Measurements from ENCODE around the gene RHOH. TPM values are rescaled to one million over a fixed set of nuclear protein-coding genes. Genes with fewer than 3 reads are reported as not detected.

RHOH gene
- total and polyA plus RNA-seq, 2 of the 13 experiments (the other 11 are each of a cell fraction or from before 2014, with no cell fraction given), result 0.57 TPM; not detected in 1

- DNase-seq (ENCODE audit: low spot score) (no peak), FAIRE-seq (no peak), ATAC-seq (no peak)
- Histone ChIP-seq H3K36me3 (replicated peaks in 1 of 2; ENCODE audit: control insufficient read depth in 1 of 2, insufficient read depth in 2 of 2, low read length in 2 of 2) (no peaks in the 10 kb centered on the region), H3K27ac (ENCODE audit: extremely low read length, insufficient read depth, low read length) (no peak overlapping the region), H3K9ac (ENCODE audit: insufficient read depth, low read depth, low read length) (no peak overlapping the region), H4K20me1 (ENCODE audit: insufficient read depth, low read length) (no peaks in the 10 kb centered on the region), H3K9me3 (ENCODE audit: low read length) (no peaks in the 10 kb centered on the region), H3K4me2 (ENCODE audit: low read depth, low read length) (no peak overlapping the region), H3K27me3 (ENCODE audit: control insufficient read depth in 1 of 2, insufficient read depth in 2 of 2, low read length in 2 of 2) (no peaks in the 10 kb centered on the region), H3K4me3 (replicated peaks in 1 of 3; ENCODE audit: insufficient read depth in 1 of 3, low read depth in 2 of 3, low read length in 3 of 3) (no peak overlapping the region), H2AFZ (ENCODE audit: low read length) (no peak overlapping the region), H3K4me1 (ENCODE audit: insufficient read depth, low read length) (no peaks in the 10 kb centered on the region), H3K79me2 (ENCODE audit: insufficient read depth, low read length) (no peaks in the 10 kb centered on the region)
- CTCF ChIA-PET (ENCODE audit: low intra/inter-chr PET ratio, low total read pairs), result no interaction called here
- in situ Hi-C loops (cut with HindIII; ENCODE audit: extremely low pct_ligation_motif_present, low pct_unique_long_range_greater_than_20kb), result no loop called here
- intact Hi-C loops (cut with micrococcal nuclease; ENCODE audit: unreplicated experiment), result no loop called here
- no TSS peak for BruUV-seq (replicated peaks)
- POLR2A ChIA-PET, result no interaction called here
- TF ChIP-seq ZNF160 (CRISPR knock-in tag; IDR thresholded peaks at IDR 0.05) (no peak), KDM2A (CRISPR knock-in tag; IDR thresholded peaks at IDR 0.05; ENCODE audit: borderline replicate concordance, low read depth) (no peak), ZNF101 (CRISPR knock-in tag; IDR thresholded peaks at IDR 0.05; ENCODE audit: borderline replicate concordance, low read depth) (no peak), CC2D1A (CRISPR knock-in tag; IDR thresholded peaks at IDR 0.05) (no peak), ZNF441 (CRISPR knock-in tag; IDR thresholded peaks at IDR 0.05; ENCODE audit: borderline replicate concordance) (no peak), CCDC6 (CRISPR knock-in tag; IDR thresholded peaks at IDR 0.05) (no peak), GRHL1 (CRISPR knock-in tag; conservative IDR thresholded peaks at IDR 0.05) (no peak), TBX3 (IDR thresholded peaks at IDR 0.05; ENCODE audit: borderline replicate concordance) (no peak), ZNF556 (CRISPR knock-in tag; IDR thresholded peaks at IDR 0.05; ENCODE audit: borderline replicate concordance) (no peak), ZBTB7B (CRISPR knock-in tag; IDR thresholded peaks at IDR 0.05) (no peak), POLR2A (IDR thresholded peaks at IDR 0.05; ENCODE audit: insufficient read depth in 1 of 2, low read depth in 2 of 2, low read length in 2 of 2) (no peak), ZNF281 (CRISPR knock-in tag; IDR thresholded peaks at IDR 0.05; ENCODE audit: borderline replicate concordance) (no peak), POLR2AphosphoS2 (IDR thresholded peaks at IDR 0.05; ENCODE audit: low read depth, low read length) (no peak)
- TF ChIP-seq, protein P1, sequence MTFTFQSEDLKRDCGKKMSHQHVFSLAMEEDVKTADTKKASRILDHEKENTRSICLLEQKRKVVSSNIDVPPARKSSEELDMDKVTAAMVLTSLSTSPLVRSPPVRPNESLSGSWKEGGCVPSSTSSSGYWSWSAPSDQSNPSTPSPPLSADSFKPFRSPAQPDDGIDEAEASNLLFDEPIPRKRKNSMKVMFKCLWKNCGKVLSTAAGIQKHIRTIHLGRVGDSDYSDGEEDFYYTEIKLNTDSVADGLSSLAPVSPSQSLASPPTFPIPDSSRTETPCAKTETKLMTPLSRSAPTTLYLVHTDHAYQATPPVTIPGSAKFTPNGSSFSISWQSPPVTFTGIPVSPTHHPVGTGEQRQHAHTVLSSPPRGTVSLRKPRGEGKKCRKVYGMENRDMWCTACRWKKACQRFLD (CRISPR knock-in tag; IDR thresholded peaks at IDR 0.05; ENCODE audit: borderline replicate concordance), result no peak
- TF ChIP-seq, protein P2, sequence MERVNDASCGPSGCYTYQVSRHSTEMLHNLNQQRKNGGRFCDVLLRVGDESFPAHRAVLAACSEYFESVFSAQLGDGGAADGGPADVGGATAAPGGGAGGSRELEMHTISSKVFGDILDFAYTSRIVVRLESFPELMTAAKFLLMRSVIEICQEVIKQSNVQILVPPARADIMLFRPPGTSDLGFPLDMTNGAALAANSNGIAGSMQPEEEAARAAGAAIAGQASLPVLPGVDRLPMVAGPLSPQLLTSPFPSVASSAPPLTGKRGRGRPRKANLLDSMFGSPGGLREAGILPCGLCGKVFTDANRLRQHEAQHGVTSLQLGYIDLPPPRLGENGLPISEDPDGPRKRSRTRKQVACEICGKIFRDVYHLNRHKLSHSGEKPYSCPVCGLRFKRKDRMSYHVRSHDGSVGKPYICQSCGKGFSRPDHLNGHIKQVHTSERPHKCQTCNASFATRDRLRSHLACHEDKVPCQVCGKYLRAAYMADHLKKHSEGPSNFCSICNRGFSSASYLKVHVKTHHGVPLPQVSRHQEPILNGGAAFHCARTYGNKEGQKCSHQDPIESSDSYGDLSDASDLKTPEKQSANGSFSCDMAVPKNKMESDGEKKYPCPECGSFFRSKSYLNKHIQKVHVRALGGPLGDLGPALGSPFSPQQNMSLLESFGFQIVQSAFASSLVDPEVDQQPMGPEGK (CRISPR knock-in tag; IDR thresholded peaks at IDR 0.05), result no peak
- TF ChIP-seq, protein P3, sequence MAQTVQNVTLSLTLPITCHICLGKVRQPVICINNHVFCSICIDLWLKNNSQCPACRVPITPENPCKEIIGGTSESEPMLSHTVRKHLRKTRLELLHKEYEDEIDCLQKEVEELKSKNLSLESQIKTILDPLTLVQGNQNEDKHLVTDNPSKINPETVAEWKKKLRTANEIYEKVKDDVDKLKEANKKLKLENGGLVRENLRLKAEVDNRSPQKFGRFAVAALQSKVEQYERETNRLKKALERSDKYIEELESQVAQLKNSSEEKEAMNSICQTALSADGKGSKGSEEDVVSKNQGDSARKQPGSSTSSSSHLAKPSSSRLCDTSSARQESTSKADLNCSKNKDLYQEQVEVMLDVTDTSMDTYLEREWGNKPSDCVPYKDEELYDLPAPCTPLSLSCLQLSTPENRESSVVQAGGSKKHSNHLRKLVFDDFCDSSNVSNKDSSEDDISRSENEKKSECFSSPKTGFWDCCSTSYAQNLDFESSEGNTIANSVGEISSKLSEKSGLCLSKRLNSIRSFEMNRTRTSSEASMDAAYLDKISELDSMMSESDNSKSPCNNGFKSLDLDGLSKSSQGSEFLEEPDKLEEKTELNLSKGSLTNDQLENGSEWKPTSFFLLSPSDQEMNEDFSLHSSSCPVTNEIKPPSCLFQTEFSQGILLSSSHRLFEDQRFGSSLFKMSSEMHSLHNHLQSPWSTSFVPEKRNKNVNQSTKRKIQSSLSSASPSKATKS (CRISPR knock-in tag; IDR thresholded peaks at IDR 0.05), result no peak
Observed at GRCh38 chr4:40168070-40168469, 28.8 kb upstream of the RHOH start.

Measured in HepG2 (cell line).